ENCODE data around the gene MIB2.

DNA sequence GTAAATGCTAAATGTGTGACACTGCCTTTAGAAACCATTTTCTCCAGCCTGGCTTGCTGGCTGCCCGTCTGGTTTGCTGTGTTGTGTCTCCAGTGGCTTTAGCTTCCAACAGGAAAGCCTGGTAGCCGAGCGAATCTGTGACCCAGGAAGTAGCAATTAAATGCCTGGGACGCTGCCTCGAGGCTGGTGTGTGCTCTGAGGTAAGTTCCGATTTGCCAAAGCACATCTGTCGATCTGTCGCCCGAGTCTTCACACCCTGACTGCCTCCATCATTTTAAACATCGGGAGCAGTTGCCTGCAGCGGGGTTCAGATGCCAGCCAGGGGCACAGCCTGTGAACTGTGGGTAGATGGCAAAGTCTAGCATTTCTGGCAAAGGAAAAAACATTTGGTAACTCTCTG lies 2.2 kb downstream of the MIB2 start:
- TF ChIP-seq, protein P1, sequence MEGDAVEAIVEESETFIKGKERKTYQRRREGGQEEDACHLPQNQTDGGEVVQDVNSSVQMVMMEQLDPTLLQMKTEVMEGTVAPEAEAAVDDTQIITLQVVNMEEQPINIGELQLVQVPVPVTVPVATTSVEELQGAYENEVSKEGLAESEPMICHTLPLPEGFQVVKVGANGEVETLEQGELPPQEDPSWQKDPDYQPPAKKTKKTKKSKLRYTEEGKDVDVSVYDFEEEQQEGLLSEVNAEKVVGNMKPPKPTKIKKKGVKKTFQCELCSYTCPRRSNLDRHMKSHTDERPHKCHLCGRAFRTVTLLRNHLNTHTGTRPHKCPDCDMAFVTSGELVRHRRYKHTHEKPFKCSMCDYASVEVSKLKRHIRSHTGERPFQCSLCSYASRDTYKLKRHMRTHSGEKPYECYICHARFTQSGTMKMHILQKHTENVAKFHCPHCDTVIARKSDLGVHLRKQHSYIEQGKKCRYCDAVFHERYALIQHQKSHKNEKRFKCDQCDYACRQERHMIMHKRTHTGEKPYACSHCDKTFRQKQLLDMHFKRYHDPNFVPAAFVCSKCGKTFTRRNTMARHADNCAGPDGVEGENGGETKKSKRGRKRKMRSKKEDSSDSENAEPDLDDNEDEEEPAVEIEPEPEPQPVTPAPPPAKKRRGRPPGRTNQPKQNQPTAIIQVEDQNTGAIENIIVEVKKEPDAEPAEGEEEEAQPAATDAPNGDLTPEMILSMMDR (IDR thresholded peaks at IDR 0.05): no peak
- TF ChIP-seq EZH2 (IDR thresholded peaks at IDR 0.05; ENCODE audit: borderline replicate concordance, insufficient read depth, low read depth, low read length, poor library complexity, severe bottlenecking): no peak

Measured in B cell (primary cell).